GM12875 (cell line): ENCODE data around the gene SMIM12.

Experiments
- H3K4me3 ChIP-seq: one replicate; pipeline ENCODE4 v1.5.1; 2011; ENCODE audit warnings: low read depth, low read length, control low read depth
- CTCF ChIP-seq: IDR thresholded peaks from 2 replicates; pipeline ENCODE4 v1.5.1; 2011; ENCODE audit warnings: low read depth, mild to moderate bottlenecking, control low read depth, inconsistent platforms, low read length, moderate library complexity, borderline replicate concordance; ENCODE audit not compliant: insufficient read depth

SMIM12 gene

DNA sequence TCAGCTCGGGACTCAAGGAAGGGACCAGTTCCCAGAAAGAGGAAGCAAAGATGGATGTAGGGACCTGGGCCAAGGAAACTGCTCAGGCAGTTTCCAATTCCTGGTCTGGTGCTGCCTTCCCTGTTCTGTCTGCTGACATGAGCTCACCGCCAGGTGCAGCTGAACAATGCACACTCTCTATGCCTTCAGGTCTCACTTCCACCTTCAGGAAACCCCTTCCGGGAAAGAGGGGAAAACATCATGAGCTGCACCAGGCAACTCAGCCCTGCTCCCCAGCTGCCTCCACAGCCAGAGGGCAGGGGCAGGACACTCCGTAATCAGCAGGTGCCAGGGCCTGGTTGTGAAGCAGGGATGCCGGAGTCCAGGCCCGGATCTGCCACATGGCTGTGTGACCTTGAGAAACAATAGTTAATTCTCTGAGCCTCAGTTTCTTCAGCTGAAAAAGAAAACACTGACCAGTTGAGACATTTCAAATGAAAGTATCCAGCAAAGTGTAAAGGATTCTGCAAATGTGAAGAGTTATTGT is 27.8 kb downstream of the SMIM12 start:
- no peak overlapping the region for H3K4me3 ChIP-seq
- TF ChIP-seq CTCF, result no peak

DNA sequence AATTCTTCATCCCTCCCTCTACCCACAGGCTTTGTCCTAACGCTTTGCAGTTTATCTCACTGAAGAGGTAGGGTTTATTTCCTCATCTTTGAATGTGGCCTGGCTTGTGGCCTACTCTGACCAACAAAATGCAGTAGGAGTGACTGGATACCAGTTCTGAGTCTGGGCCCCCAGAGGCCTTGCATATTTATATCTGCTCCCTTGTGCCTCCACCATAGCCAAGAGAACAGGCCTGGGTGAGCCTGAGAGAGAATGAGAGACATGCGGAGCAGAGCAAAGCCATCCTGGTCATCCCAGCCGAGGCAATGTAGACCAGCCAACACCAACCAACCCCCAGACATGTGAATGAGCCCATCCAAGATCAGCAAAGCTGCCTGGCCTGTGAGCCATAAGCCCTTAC is 30.3 kb downstream of the SMIM12 start:
- no peak for TF ChIP-seq CTCF
- H3K4me3 ChIP-seq, result no peak overlapping the region

DNA sequence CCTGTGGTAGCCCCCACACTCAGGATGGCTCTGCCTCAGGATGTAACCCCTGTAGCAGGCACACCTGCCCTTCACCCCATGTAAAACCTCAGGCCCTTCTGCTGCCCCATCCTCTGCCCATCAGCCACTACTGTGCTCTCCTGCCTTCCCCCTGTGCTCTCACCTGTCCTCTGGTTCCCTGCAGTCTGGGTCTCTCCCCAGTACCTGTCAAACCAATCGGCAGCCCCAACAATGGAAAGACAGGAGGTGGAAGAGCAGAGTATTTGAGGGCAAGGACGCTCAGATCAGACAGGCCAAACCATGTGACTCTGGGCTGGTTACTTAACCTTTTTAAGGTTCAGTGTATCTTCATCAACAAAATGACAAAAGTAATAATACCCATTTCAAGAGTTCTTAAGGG is 30.9 kb downstream of the SMIM12 start:
- no peak overlapping the region for H3K4me3 ChIP-seq
- no peak for TF ChIP-seq CTCF

- TF ChIP-seq CTCF, result no peak
- H3K4me3 ChIP-seq, result no peak overlapping the region
Observed at GRCh38 chr1:34827341-34827941, 32.1 kb downstream of the SMIM12 start.

GRCh38 chr1:34825455-34826091 is 34.0 kb downstream of the SMIM12 start:
- H3K4me3 ChIP-seq, result no peak overlapping the region
- no peak for TF ChIP-seq CTCF

GRCh38 chr1:34824817-34825454 is 34.6 kb downstream of the SMIM12 start:
- no peak overlapping the region for H3K4me3 ChIP-seq
- no peak for TF ChIP-seq CTCF
